GM12875 (cell line): ENCODE measurements around the gene DHRS13.

Source experiments
- H3K4me3 ChIP-seq: one replicate; pipeline ENCODE4 v1.5.1; 2011; ENCODE audit warnings: low read depth, low read length, control low read depth
- CTCF ChIP-seq: IDR thresholded peaks from 2 replicates; pipeline ENCODE4 v1.5.1; 2011; ENCODE audit warnings: low read depth, mild to moderate bottlenecking, control low read depth, inconsistent platforms, low read length, moderate library complexity, borderline replicate concordance; ENCODE audit not compliant: insufficient read depth

Gene DHRS13

GRCh38 chr17:28944343-28944742 is 41.5 kb upstream of the DHRS13 start:
- no peak overlapping the region for H3K4me3 ChIP-seq
- TF ChIP-seq CTCF, result no peak

- no peak for TF ChIP-seq CTCF
These were observed 40.0 kb upstream of the DHRS13 start for GRCh38 chr17:28942925-28943324.

GRCh38 chr17:28941251-28941650 is 38.4 kb upstream of the DHRS13 start:
- TF ChIP-seq CTCF, result no peak
- H3K4me3 ChIP-seq, result no peak overlapping the region

More at GRCh38 chr17:28942925-28943324, 40.0 kb upstream of the DHRS13 start:
- no peak overlapping the region for H3K4me3 ChIP-seq

GRCh38 chr17:28940675-28941074 is 37.8 kb upstream of the DHRS13 start:
- H3K4me3 ChIP-seq, result no peak overlapping the region
- no peak for TF ChIP-seq CTCF

- no peak overlapping the region for H3K4me3 ChIP-seq
- no peak for TF ChIP-seq CTCF
These were observed 37.3 kb upstream of the DHRS13 start for GRCh38 chr17:28940142-28940541.

- H3K4me3 ChIP-seq, result no peak overlapping the region
- no peak for TF ChIP-seq CTCF
These were observed 35.7 kb upstream of the DHRS13 start for GRCh38 chr17:28938552-28938951.

- TF ChIP-seq CTCF, result no peak
- no peak overlapping the region for H3K4me3 ChIP-seq
These were observed 34.3 kb upstream of the DHRS13 start for GRCh38 chr17:28937044-28937729.
